Nephron progenitor cell (in vitro differentiated cells): ENCODE measurements around the gene AHCY.

Experiments used
- DNase-seq: peaks from one replicate; pipeline ENCODE4 v3.0.0; 2021
- H3K27ac Mint-ChIP-seq: 2 replicates; pipeline ENCODE4 v1.8.0; 2021; ENCODE audit warnings: mild to moderate bottlenecking, moderate library complexity, mixed read lengths
- H3K27me3 Mint-ChIP-seq: 2 replicates; pipeline ENCODE4 v1.8.0; 2021; ENCODE audit warnings: mild to moderate bottlenecking, low read depth, mixed read lengths; ENCODE audit not compliant: poor library complexity
- H3K36me3 Mint-ChIP-seq: 2 replicates; pipeline ENCODE4 v1.8.0; 2021; ENCODE audit warnings: low read depth, mixed read lengths
- H3K4me1 Mint-ChIP-seq: 2 replicates; pipeline ENCODE4 v1.8.0; 2021; ENCODE audit warnings: mixed read lengths
- H3K4me3 Mint-ChIP-seq: 2 replicates; pipeline ENCODE4 v1.8.0; 2021; ENCODE audit warnings: mild to moderate bottlenecking, moderate library complexity, mixed read lengths
- H3K9me3 Mint-ChIP-seq: 2 replicates; pipeline ENCODE4 v1.8.0; 2021; ENCODE audit warnings: mild to moderate bottlenecking, moderate library complexity, mixed read lengths
- CTCF ChIP-seq: fragments of 200-600 bp; sonication (generic); IDR thresholded peaks from 2 replicates; pipeline ENCODE4 v1.5.0; 2021; ENCODE audit warnings: antibody characterized with exemption

Gene AHCY

DNA sequence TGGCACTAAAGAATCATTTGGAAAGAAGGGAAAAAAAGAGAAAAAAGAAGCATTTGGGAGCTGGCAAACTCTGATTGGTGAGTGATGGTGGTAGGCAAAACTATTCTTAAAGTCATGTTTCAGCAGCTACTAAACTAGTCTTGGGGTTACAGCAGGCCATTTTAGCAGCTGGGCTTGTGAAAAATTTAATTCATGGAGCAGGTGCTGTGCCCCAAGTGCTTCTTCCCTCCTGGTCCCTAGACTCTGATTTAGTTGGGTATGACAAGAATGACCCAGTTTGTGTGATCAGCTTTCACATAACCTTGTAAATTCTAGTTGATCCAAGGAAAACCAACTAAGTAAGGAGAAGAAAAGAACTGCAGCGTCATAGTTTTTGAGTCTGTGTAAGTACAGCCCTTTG, 63.0 kb downstream of the AHCY start:
- no peak for TF ChIP-seq CTCF
- Mint-ChIP-seq H3K27me3 (peaks cover 8% of the 10 kb centered on the region), H3K27ac (no peak overlapping the region), H3K4me1 (peaks cover 10% of the 10 kb centered on the region), H3K9me3 (peaks cover 43% of the 10 kb centered on the region), H3K36me3 (peaks cover 19% of the 10 kb centered on the region), H3K4me3 (no peak overlapping the region)
- no peak for DNase-seq

- Mint-ChIP-seq H3K4me1 (peaks cover 7% of the 10 kb centered on the region), H3K9me3 (peaks cover 49% of the 10 kb centered on the region)
Measured at GRCh38 chr20:34237942-34238341, 65.2 kb downstream of the AHCY start.

DNA sequence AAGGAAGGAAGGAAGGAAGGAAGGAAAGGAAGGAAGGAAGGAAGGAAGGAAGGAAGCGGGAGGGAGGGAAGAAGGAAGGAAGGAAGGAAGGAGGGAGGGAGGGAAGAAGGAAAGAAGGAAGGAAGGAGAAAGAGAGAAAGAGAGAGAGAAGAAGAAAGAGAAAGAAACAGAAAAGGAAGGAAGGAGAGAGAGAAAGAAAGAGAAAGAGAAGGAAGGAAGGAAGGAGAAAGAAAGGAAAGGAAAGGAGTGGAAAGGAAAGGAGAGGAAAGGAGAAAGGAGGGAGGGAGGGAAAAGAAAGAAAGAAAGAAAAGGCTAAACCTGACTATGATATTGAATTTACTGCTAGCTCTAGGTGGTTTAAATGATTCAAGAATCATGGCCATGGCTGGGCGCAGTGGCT, 67.3 kb downstream of the AHCY start:
- no peak for DNase-seq
- no peak for TF ChIP-seq CTCF
- Mint-ChIP-seq H3K4me3 (no peak overlapping the region), H3K4me1 (no peaks in the 10 kb centered on the region), H3K9me3 (peaks cover 59% of the 10 kb centered on the region), H3K27ac (no peak overlapping the region), H3K27me3 (peaks cover 14% of the 10 kb centered on the region), H3K36me3 (peaks cover 19% of the 10 kb centered on the region)

More at GRCh38 chr20:34237942-34238341, 65.2 kb downstream of the AHCY start:
- Mint-ChIP-seq H3K27me3 (peaks cover 11% of the 10 kb centered on the region), H3K27ac (no peak overlapping the region), H3K4me3 (no peak overlapping the region), H3K36me3 (peaks cover 19% of the 10 kb centered on the region)
- DNase-seq = no peak
- TF ChIP-seq CTCF = no peak

- Mint-ChIP-seq H3K4me3 (no peak overlapping the region), H3K36me3 (peaks cover 15% of the 10 kb centered on the region), H3K27me3 (peaks cover 14% of the 10 kb centered on the region), H3K27ac (no peak overlapping the region), H3K9me3 (peaks cover 47% of the 10 kb centered on the region), H3K4me1 (no peaks in the 10 kb centered on the region)
- TF ChIP-seq CTCF = no peak
- DNase-seq = no peak
Measured at GRCh38 chr20:34233687-34234086, 69.5 kb downstream of the AHCY start.

DNA sequence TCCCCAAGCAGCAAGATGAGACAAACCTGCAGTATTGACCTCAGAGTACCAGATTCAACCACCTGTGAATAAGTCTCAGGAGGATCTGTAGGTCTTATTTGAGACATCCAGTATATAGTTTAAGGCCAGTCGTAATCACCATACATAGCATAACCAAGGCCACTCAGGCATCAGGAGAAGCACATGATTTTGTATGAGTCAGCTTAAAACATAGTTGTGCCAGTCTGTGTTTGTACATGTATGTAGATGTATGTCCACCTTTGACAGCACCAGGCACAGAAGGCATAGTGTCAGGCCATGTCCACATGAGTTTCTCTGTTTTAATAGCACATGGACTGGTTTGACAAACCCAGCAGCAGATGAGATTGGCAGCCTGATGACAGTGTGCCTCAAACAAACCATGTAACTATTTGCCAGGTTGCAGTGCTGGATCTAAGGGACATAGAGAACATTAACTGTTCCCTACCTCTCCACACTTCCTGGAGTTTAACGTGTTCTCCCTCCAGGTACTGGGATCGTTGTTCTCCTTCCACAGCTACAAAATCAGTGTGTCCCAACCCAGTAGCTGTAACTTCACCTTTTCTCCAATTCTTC, 70.6 kb downstream of the AHCY start:
- no peak for TF ChIP-seq CTCF
- DNase-seq = no peak
- peaks cover 36% of the 10 kb centered on the region for H3K9me3 Mint-ChIP-seq
- no peak overlapping the region for H3K27ac Mint-ChIP-seq
- H3K4me1 Mint-ChIP-seq = no peaks in the 10 kb centered on the region
- H3K36me3 Mint-ChIP-seq = peaks cover 5% of the 10 kb centered on the region
- no peak overlapping the region for H3K4me3 Mint-ChIP-seq
- peaks cover 11% of the 10 kb centered on the region for H3K27me3 Mint-ChIP-seq

DNA sequence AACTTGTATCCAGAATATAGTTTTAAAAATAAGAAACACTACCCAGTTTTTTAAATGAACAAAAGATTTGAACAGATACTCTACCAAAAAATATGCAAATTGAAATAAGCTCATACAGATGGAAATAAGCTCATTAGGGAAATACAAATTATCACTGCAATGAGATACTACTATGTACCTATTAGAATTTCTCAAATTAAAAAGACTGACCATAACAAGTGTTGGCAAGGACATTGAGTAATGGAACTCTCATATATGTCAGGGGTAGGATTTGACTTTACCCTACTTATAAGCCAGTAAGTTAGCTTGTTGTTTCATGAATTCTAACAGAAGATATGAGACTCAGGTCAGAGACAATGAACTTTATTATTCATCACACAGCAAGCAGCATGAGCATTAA, 71.5 kb downstream of the AHCY start:
- H3K4me1 Mint-ChIP-seq = no peaks in the 10 kb centered on the region
- H3K9me3 Mint-ChIP-seq = peaks cover 27% of the 10 kb centered on the region
- no peaks in the 10 kb centered on the region for H3K36me3 Mint-ChIP-seq
- no peak overlapping the region for H3K27ac Mint-ChIP-seq
- no peak overlapping the region for H3K4me3 Mint-ChIP-seq
- DNase-seq = no peak
- H3K27me3 Mint-ChIP-seq = peaks cover 11% of the 10 kb centered on the region
- TF ChIP-seq CTCF = no peak
